Urinary bladder (tissue), 4 donors: ENCODE results near the gene GATAD2B. TPM values are rescaled to one million over a fixed set of nuclear protein-coding genes. Genes with fewer than 3 reads are reported as not detected.
"Not testable (repeated sequence)": the region's sequence is repeated elsewhere in the genome, so short reads cannot be mapped to it uniquely, and the experiment has no call there.

Source experiments
- DNase-seq: peaks from one replicate; pipeline ENCODE4 v3.0.0-alpha.2; 2015; ENCODE audit errors: extremely low spot score
- H3K27ac ChIP-seq: one replicate; pipeline ENCODE4 v1.5.1; 2013; ENCODE audit warnings: low read depth, mild to moderate bottlenecking, moderate library complexity
- H3K36me3 ChIP-seq: one replicate; pipeline ENCODE4 v1.6.1; 2013; ENCODE audit warnings: mild to moderate bottlenecking, moderate library complexity; ENCODE audit not compliant: insufficient read depth
- H3K4me1 ChIP-seq: one replicate; pipeline ENCODE4 v1.6.1; 2013; ENCODE audit warnings: mild to moderate bottlenecking, moderate library complexity; ENCODE audit not compliant: insufficient read depth
- H3K4me3 ChIP-seq: one replicate; pipeline ENCODE4 v1.5.1; 2013; ENCODE audit warnings: low read depth, low read length
- WGBS: extraction: QIAGEN DNeasy Blood & Tissue Kit; methylation state at CpG from one replicate; pipeline ENCODE4 v1.1.7; 2013; 5-methylcytosine and 5-hydroxymethylcytosine counted together
- polyA plus RNA-seq: library from polyadenylated mRNA; stranded (reverse); fragments of 200-250 nt; gene quantifications from one replicate; pipeline ENCODE4 v1.2.3, GENCODE V29; 2013
- total RNA-seq: library from RNA; depleted of rRNA; stranded (reverse); fragments of >200 nt; gene quantifications from one replicate; pipeline ENCODE4 v1.2.3, GENCODE V29; 2014
- donor health status: healthy with polysubstance abuse.
- donor health status: healthy.

The GATAD2B gene
- total and polyA plus RNA-seq, 2 donors = 8.5 to 11.5 TPM

DNA sequence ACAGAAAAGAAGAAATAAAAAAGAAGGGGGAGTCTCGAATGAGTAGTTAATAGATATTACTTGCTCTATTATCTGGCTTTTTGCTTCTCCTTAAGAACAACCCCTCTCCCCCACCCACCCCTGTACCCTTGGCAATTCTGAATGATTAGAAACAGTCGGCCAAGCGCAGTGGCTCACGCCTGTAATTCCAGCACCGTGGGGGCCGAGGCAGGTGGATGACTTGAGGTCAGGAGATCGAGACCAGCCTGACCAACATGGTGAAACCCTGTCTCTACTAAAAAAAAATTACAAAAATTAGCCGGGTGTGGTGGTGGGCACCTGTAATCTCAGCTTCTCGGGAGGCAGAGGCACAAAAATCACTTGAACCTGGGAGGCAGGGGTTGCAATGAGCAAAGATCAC, 42.7 kb downstream of the GATAD2B start:
- Histone ChIP-seq H3K27ac (no peak overlapping the region), H3K36me3 (no peaks in the 10 kb centered on the region), H3K4me1 (peaks cover 3% of the 10 kb centered on the region), H3K4me3 (no peak overlapping the region)
- WGBS = 95% methylated on average over 9 of the region's 9 CpGs
- no peak for DNase-seq

DNA sequence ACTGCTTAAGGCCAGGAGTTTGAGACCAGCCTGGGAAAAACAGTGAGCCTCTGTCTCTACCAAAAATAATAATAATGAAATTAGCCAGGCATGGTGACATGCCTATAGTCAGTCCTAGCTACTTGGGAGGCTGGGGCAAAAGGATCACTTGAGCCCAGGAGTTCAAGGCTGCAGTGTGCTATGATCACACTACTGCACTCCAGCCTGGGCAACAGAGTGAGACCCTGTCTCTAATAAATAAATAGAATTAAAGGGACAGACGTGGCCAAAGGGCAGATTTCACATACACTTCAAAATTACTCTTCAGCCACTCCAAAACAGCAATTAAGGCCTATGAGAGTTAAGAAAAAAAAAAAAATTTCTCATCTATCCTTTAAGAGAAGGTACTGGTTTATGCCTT, 45.7 kb downstream of the GATAD2B start:
- peaks cover 1% of the 10 kb centered on the region for H3K4me1 ChIP-seq
- DNase-seq = no peak
- H3K27ac ChIP-seq = no peak overlapping the region
- WGBS = 69% methylated on average over 1 of the region's 1 CpG
- no peak overlapping the region for H3K4me3 ChIP-seq
- H3K36me3 ChIP-seq = no peaks in the 10 kb centered on the region

DNA sequence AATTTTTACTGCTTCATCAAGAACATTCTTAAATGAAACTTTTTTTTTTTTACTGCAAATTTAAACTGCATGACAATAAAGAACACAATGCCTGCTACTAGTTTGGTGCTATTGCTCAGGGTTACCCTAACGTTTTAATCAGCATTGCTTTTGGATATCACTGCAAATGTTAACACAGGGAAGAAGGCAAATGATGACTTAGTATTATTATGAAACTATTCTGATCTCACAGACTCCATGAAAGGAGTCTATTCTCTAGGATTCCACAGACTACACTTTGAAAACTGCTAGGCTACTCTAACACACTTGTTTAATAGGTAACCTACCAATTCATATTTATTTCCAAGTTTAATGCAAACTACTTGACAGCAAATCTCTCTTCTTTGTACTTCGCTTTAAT, 49.8 kb downstream of the GATAD2B start:
- no peak for DNase-seq
- Histone ChIP-seq H3K4me3 (no peak overlapping the region), H3K36me3 (no peaks in the 10 kb centered on the region), H3K27ac (no peak overlapping the region), H3K4me1 (no peaks in the 10 kb centered on the region)
- WGBS = 66% methylated on average over 2 of the region's 2 CpGs

DNA sequence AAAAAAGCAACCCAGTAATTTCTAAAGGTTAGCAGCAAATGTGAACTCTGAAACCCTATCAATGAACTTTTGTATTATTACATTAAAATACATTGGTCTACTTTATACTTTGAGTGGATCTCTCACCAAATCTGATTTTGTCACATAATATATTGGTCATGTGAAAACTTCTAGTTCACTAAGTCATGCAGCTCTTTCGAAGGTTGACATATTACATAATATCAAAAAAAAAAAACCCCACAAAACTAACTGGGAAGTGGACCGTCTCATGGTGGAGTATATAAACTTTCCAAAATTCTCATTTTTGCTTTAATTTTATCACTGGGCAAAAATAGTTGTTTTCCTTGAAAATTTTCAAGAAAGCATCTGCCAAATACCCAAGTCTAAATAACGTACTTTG, 50.4 kb downstream of the GATAD2B start:
- DNase-seq = no peak
- H3K4me1 ChIP-seq = no peaks in the 10 kb centered on the region
- no peak overlapping the region for H3K27ac ChIP-seq
- no peaks in the 10 kb centered on the region for H3K36me3 ChIP-seq
- no peak overlapping the region for H3K4me3 ChIP-seq
- 64% methylated on average over 3 of the region's 3 CpGs for WGBS

DNA sequence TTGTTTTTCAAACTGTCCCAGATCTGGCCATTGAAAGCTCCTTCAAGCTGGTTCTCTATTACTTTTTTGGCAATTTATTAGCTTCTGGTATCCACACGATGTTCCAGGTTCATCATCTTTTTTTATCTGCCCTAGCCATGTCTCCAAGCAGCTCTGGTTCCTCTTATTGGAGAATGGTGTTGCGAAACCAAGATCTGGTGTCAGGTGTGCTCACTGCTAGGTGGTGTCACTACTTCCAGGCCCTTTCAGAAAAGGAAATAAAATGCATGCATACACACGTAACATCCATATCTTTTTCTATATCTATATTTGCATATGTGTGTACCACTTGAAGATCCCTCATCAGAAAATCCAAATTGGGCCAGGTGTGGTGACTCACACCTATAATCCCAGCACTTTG, 53.3 kb downstream of the GATAD2B start:
- DNase-seq = no peak
- H3K4me1 ChIP-seq = no peaks in the 10 kb centered on the region
- H3K27ac ChIP-seq = no peak overlapping the region
- no peak overlapping the region for H3K4me3 ChIP-seq
- 88% methylated on average over 3 of the region's 3 CpGs for WGBS
- H3K36me3 ChIP-seq = no peaks in the 10 kb centered on the region

DNA sequence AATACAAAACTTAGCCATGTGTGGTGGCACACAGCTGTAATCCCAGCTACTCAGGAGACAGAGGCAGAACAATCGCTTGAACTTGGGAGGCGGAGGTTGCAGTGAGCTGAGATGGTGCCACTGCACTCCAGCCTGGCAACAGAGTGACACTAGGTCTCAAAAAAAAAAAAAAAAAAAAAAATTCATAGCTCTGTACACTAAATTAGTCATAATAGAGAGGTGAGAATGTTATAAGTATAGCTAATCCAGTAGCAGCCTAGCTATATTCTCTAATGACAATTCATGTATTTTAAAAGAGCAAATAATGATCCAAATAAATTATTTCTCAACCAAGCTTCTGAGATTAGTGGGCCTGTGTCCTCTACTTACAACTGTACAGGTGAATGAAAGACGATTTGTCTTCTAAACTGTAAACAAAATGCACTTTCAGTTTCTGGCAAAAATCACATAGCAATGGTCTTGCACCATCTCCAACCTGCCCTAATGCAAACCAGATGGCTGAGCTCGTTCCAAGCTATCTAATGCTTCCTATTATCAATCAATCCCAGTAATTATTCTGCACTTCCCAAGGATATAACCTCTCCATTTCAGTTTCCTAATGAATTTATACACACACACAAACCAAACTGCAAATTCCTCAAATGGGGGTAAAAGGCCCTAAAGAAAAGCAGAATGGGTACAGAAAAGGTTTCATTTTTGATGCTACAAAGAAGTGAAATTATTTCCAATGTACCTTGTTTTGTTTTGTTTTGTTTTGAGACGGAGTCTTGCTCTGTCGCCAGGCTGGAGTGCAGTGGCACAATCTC, 56.5 kb downstream of the GATAD2B start:
- no peak overlapping the region for H3K4me3 ChIP-seq
- H3K36me3 ChIP-seq = no peaks in the 10 kb centered on the region
- H3K27ac ChIP-seq = no peak overlapping the region
- DNase-seq = no peak
- WGBS = 64% methylated on average over 6 of the region's 6 CpGs
- H3K4me1 ChIP-seq = no peaks in the 10 kb centered on the region

DNA sequence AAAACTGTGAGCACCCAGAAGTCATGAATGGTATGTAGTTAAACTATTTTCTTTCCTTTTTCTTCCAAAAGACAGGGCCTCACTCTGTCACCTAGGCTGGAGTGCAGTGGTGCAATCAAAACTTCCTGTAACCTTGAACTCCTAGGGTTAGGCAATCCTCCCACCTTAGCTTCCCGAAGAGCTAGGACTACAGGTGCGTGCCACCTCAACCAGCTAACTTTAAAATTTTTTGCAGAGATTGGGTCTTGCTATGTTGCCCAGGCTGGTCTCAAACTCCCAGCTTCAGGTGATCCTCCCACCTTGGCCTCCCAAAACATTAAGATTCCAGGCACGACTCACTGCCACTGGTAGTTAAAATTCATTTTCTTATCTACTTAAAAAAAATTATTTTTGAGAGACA, 62.5 kb downstream of the GATAD2B start:
- Histone ChIP-seq H3K4me3 (no peak overlapping the region), H3K27ac (no peak overlapping the region), H3K4me1 (no peaks in the 10 kb centered on the region), H3K36me3 (no peaks in the 10 kb centered on the region)
- no peak for DNase-seq
- WGBS = 95% methylated on average over 3 of the region's 3 CpGs

DNA sequence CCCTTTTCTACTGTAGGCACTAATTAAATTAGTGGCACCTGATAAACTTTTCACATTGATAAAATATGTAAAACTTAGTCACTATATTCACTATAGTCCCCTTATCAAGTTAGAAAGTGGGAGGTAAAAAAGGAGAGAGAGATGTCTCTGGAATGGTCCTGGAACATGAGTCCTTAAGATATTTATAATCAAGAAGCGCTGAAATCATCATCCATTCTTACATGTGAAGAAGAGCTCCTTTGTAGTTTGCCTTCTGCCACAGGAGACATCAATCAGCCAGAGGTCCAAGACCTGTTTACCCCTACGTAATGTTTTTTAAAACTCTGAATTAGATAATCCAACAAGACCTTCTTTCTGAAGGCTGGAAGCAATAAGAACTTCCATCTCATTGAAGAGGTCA, 65.3 kb downstream of the GATAD2B start:
- Histone ChIP-seq H3K4me3 (no peak overlapping the region), H3K36me3 (no peaks in the 10 kb centered on the region), H3K27ac (no peak overlapping the region), H3K4me1 (no peaks in the 10 kb centered on the region)
- 95% methylated on average over 2 of the region's 2 CpGs for WGBS
- DNase-seq = no peak

DNA sequence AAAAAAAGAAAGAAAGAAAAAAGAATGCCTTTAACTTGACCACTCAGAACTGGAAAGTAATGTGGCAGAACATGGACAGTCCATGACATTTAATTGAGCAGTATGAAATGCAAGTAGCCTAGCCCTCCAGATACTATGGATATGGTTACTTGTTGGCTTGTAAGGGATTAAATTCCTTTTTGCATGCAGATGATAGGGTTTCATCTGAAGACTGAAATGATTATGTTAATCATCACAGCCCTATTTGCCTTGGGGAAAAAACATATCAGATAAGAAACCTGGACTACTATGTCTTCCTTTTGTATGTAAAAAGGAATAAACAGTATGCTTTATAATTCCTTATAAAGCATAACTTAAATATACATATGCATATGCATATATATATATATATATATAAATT, 66.0 kb downstream of the GATAD2B start:
- Histone ChIP-seq H3K4me1 (no peaks in the 10 kb centered on the region), H3K27ac (no peak overlapping the region), H3K36me3 (no peaks in the 10 kb centered on the region), H3K4me3 (no peak overlapping the region)
- DNase-seq = no peak

DNA sequence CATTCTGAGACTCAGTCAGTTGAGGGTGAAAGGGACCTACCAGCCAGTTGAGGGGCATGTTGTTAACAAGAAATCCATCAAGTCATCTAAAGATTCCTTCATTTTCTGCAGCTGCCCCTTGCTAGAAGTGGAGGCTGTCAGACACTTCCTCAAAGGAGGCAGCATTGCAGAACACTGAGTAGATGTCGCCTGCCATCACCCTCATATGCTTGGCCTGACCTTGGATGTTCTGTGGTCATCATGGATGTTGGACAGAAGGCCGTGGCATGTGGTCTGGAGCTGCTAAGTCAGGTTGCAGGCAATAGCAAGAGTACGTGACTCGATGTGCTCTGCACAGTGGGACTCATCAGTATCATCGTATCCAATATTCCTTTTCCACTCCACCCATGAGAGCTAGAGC, 70.6 kb downstream of the GATAD2B start:
- 97% methylated on average over 5 of the region's 5 CpGs for WGBS
- DNase-seq = no peak
- Histone ChIP-seq H3K4me1 (no peaks in the 10 kb centered on the region), H3K27ac (no peak overlapping the region), H3K36me3 (no peaks in the 10 kb centered on the region), H3K4me3 (no peak overlapping the region)

DNA sequence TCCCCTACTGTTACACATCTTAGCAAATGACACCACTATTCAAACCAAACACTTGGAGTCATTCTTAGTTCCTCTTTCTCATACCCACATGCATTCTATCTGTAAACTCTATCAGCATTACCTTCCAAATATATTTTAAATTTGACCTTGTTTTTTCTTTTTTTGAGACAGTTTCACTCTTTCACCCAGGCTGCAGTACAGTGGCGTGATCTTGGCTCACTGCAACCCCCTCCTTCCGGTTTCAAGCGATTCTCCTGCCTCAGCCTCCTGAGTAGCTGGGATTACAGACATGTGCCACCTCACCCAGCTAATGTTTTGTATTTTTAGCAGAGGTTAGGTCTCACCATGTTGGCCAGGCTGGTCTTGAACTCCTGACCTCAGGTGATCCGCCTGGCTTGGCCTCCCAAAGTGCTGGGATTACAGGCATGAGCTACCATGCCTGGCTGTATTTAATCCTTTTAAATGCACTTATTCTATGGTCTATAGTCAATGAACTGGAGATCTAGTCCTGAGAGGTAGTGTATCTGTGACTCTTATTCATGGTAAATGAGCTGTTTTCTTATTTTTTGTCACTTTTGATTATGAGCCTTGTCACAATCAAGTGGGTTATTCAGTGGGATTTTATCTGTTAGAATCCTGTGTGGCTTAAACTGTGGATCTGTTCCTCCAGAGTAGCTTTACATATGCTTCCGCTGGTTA, 73.1 kb downstream of the GATAD2B start:
- Histone ChIP-seq H3K36me3 (no peaks in the 10 kb centered on the region), H3K27ac (no peak overlapping the region), H3K4me1 (no peaks in the 10 kb centered on the region), H3K4me3 (no peak overlapping the region)
- no peak for DNase-seq
- 77% methylated on average over 5 of the region's 5 CpGs for WGBS

DNA sequence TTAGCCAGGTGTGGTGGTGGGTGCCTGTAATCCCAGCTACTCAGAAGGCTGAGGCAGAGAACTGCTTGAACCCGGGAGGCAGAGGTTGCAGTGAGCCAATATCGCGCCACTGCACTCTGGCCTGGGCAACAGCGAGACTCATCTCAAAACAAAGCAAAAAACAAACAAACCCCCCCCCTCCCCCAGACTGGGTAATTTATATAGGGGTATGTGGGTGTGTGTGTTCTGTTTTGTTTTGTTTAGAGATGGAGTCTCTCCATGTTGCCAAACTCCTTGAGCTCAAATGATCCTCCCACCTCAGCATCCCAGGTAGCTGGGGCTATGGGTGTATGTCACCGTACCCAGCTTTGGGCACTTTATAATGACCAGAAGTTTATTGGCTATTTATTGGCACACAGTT, 74.0 kb downstream of the GATAD2B start:
- Histone ChIP-seq H3K36me3 (no peaks in the 10 kb centered on the region), H3K4me1 (no peaks in the 10 kb centered on the region), H3K27ac (no peak overlapping the region), H3K4me3 (no peak overlapping the region)
- no peak for DNase-seq
- WGBS = 95% methylated on average over 5 of the region's 5 CpGs

DNA sequence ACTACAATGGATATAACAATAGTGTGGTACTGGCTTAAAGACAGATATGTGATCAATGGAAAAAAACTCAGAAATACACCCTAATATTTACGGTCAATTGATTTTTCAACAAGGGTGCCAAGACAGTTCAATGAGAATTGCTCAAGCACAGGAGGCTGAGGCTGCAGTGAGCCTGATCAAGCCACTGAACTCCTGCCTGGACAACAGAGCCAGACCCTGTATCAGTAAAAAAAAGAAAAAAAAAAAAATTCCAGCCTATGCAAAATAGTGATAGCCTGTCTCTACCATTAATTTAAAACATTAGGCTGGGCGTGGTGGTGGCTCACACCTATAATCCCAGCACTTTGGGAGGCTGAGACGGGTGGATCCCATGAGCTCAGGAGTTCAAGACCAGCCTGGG, 77.6 kb downstream of the GATAD2B start:
- H3K4me1 ChIP-seq = no peaks in the 10 kb centered on the region
- no peak for DNase-seq
- H3K27ac ChIP-seq = no peak overlapping the region
- no peaks in the 10 kb centered on the region for H3K36me3 ChIP-seq
- no peak overlapping the region for H3K4me3 ChIP-seq
- WGBS = 98% methylated on average over 3 of the region's 3 CpGs

DNA sequence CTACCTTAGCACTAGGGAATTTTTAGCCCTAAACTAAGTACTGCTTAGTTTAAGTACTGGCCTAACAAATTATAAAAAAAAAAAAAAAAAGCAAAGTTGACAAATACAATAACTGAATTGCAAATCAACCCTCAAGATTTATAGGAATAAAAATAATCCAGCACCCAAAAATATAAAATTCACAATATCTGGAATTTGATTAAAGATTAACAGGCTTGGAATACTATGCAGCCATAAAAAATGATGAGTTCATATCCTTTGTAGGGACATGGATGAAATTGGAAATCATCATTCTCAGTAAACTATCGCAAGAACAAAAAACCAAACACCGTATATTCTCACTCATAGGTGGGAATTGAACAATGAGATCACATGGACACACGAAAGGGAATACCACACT, 78.4 kb downstream of the GATAD2B start:
- H3K27ac ChIP-seq, H3K4me3 ChIP-seq, H3K36me3 ChIP-seq, DNase-seq, H3K4me1 ChIP-seq: not testable (repeated sequence)
- WGBS = 99% methylated on average over 3 of the region's 3 CpGs
